HepG2 (cell line): ENCODE results near the gene CDT1. TPM values are rescaled to one million over a fixed set of nuclear protein-coding genes. Genes with fewer than 3 reads are reported as not detected.

Source experiments
- CBFB ChIP-seq: sonication (generic); formaldehyde crosslinking; IDR thresholded peaks from 2 replicates; pipeline ENCODE4 v1.4.0; 2020; ENCODE audit warnings: missing genetic modification reagents
- DMAP1 ChIP-seq: IDR thresholded peaks from 2 replicates; pipeline ENCODE4 v1.6.1; 2016
- EED ChIP-seq: sonication (generic); formaldehyde crosslinking; IDR thresholded peaks from 2 replicates; pipeline ENCODE4 v1.5.0; 2020; ENCODE audit warnings: mild to moderate bottlenecking, missing genetic modification reagents
- FOSL2 ChIP-seq: sonication (generic); formaldehyde crosslinking; IDR thresholded peaks from 2 replicates; pipeline ENCODE4 v1.4.0; 2020; ENCODE audit warnings: missing genetic modification reagents
- HNRNPL ChIP-seq: fragments of 200-400 bp; formaldehyde crosslinking; IDR thresholded peaks from 2 replicates; pipeline ENCODE4 v1.6.1; 2017; ENCODE audit warnings: mild to moderate bottlenecking, low read depth, low read length
- JUNB ChIP-seq: sonication (generic); formaldehyde crosslinking; IDR thresholded peaks from 2 replicates; pipeline ENCODE4 v1.8.0; 2022; ENCODE audit warnings: missing genetic modification reagents, mild to moderate bottlenecking, borderline replicate concordance
- RBM39 ChIP-seq: fragments of 200-400 bp; formaldehyde crosslinking; IDR thresholded peaks from one replicate; pipeline ENCODE4 v1.6.1; 2018; ENCODE audit warnings: antibody characterized with exemption, mild to moderate bottlenecking, low read depth, low read length; ENCODE audit not compliant: poor library complexity, severe bottlenecking
- RXRA ChIP-seq: sonication (generic); formaldehyde crosslinking; IDR thresholded peaks from 2 replicates; pipeline ENCODE4 v1.5.1; 2020; ENCODE audit warnings: missing genetic modification reagents
- ZNF136 ChIP-seq: sonication (generic); formaldehyde crosslinking; IDR thresholded peaks from 2 replicates; pipeline ENCODE4 v1.8.1; 2022; ENCODE audit warnings: low read depth, mild to moderate bottlenecking, moderate library complexity, missing genetic modification reagents
- ZNF207 ChIP-seq: fragments of 450-650 bp; IDR thresholded peaks from 2 replicates; pipeline ENCODE4 v1.6.1; 2016; ENCODE audit warnings: antibody characterized with exemption, borderline replicate concordance
- ZNF24 ChIP-seq: fragments of 450-650 bp; IDR thresholded peaks from 2 replicates; pipeline ENCODE4 v1.6.1; 2017; ENCODE audit warnings: antibody characterized with exemption, mild to moderate bottlenecking
- ZNF572 ChIP-seq: sonication (generic); formaldehyde crosslinking; IDR thresholded peaks from 2 replicates; pipeline ENCODE4 v1.5.1; 2020; ENCODE audit warnings: mild to moderate bottlenecking, missing genetic modification reagents
- ZNF598 ChIP-seq: sonication (generic); formaldehyde crosslinking; IDR thresholded peaks from 2 replicates; pipeline ENCODE4 v1.5.1; 2020; ENCODE audit warnings: mild to moderate bottlenecking, missing genetic modification reagents, borderline replicate concordance
- polyA plus RNA-seq, 8 experiments: library from polyadenylated mRNA; depleted of rRNA in 3 of 8; stranded (reverse) in 7 of 8; unstranded in 1 of 8; fragments of >200 nt; fragmentation: Illumina TruSeq in 4 of 8; extraction: Trizol in 4 of 8; gene quantifications; 2 replicates each; pipeline versions ENCODE4 v1.2.1 to v1.2.3, GENCODE V29; 2011 to 2016; ENCODE audit warnings: low read depth in 4 of 8, missing spikeins in 1 of 8, mixed read lengths in 1 of 8; ENCODE audit not compliant: insufficient read depth in 1 of 8
- total RNA-seq, 5 experiments: library from RNA; depleted of rRNA; stranded (reverse); fragments of >200 nt; fragmentation: Illumina TruSeq; extraction: Trizol; gene quantifications; 2 replicates each; pipeline ENCODE4 v1.2.3, GENCODE V29; 2016; ENCODE audit warnings: low read depth in 1 of 5
- TF ChIP-seq, protein P1 (sequence below): sonication (generic); formaldehyde crosslinking; IDR thresholded peaks from 2 replicates; pipeline ENCODE4 v1.4.0; 2020; ENCODE audit warnings: missing genetic modification reagents
- TF ChIP-seq, protein P2 (sequence below): sonication (generic); formaldehyde crosslinking; IDR thresholded peaks from 2 replicates; pipeline ENCODE4 v1.4.0; 2020; ENCODE audit warnings: missing genetic modification reagents
- TF ChIP-seq, protein P3 (sequence below): sonication (generic); formaldehyde crosslinking; IDR thresholded peaks from 2 replicates; pipeline ENCODE4 v1.4.0; 2020; ENCODE audit warnings: mild to moderate bottlenecking, missing genetic modification reagents, borderline replicate concordance
- TF ChIP-seq, protein P4 (sequence below): sonication (generic); formaldehyde crosslinking; IDR thresholded peaks from 2 replicates; pipeline ENCODE4 v1.4.0; 2020; ENCODE audit warnings: mild to moderate bottlenecking, missing genetic modification reagents

CDT1 gene
- total and polyA plus RNA-seq, 2 of the 13 experiments (the other 11 are each of a cell fraction or from before 2014, with no cell fraction given), result 23.1 to 23.8 TPM

DNA sequence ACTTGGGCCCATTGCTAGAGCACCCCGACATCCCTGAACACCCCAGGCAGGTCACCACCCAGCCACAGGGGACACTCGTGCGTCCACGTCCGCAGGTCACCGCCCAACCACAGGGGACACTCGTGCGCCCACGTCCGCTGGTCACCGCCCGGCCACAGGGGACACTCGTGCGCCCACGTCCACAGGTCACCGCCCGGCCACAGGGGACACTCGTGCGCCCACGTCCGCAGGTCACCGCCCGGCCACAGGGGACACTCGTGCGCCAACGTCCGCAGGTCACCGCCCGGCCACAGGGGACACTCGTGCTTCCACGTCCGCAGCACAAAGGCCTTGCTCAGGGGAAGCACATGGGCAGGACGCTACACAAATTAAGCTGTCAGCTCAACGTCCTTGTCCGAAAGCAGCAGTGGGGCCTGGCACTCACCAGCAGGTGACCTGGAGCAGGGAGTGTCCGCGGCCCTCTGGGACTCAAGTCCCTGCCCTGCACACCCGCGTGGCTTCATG, 35.5 kb downstream of the CDT1 start (continued):
- no peak for TF ChIP-seq ZNF136 (CRISPR knock-in tag)
- TF ChIP-seq ZNF572 (CRISPR knock-in tag), result 0 out of 2 replicates have a peak, but pooled peaks have one; percentile 30
- TF ChIP-seq FOSL2 (CRISPR knock-in tag), result peak; percentile 18; the same call in 1 of the 2 replicates
- peak; percentile 86 for TF ChIP-seq RXRA (CRISPR knock-in tag)
- 0 out of 2 replicates have a peak, but pooled peaks have one; percentile 63 for TF ChIP-seq CBFB (CRISPR knock-in tag)
- TF ChIP-seq ZNF207, result no peak
- TF ChIP-seq ZNF598 (CRISPR knock-in tag), result peak; percentile 74; the same call in 1 of the 2 replicates
- TF ChIP-seq, protein P1, sequence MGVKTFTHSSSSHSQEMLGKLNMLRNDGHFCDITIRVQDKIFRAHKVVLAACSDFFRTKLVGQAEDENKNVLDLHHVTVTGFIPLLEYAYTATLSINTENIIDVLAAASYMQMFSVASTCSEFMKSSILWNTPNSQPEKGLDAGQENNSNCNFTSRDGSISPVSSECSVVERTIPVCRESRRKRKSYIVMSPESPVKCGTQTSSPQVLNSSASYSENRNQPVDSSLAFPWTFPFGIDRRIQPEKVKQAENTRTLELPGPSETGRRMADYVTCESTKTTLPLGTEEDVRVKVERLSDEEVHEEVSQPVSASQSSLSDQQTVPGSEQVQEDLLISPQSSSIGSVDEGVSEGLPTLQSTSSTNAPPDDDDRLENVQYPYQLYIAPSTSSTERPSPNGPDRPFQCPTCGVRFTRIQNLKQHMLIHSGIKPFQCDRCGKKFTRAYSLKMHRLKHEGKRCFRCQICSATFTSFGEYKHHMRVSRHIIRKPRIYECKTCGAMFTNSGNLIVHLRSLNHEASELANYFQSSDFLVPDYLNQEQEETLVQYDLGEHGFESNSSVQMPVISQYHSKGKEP (CRISPR knock-in tag), result no peak
- TF ChIP-seq ZNF24, result no peak
- TF ChIP-seq, protein P2, sequence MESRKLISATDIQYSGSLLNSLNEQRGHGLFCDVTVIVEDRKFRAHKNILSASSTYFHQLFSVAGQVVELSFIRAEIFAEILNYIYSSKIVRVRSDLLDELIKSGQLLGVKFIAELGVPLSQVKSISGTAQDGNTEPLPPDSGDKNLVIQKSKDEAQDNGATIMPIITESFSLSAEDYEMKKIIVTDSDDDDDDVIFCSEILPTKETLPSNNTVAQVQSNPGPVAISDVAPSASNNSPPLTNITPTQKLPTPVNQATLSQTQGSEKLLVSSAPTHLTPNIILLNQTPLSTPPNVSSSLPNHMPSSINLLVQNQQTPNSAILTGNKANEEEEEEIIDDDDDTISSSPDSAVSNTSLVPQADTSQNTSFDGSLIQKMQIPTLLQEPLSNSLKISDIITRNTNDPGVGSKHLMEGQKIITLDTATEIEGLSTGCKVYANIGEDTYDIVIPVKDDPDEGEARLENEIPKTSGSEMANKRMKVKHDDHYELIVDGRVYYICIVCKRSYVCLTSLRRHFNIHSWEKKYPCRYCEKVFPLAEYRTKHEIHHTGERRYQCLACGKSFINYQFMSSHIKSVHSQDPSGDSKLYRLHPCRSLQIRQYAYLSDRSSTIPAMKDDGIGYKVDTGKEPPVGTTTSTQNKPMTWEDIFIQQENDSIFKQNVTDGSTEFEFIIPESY, result peak; percentile 100
- no peak for TF ChIP-seq EED (CRISPR knock-in tag)
- TF ChIP-seq, protein P3, sequence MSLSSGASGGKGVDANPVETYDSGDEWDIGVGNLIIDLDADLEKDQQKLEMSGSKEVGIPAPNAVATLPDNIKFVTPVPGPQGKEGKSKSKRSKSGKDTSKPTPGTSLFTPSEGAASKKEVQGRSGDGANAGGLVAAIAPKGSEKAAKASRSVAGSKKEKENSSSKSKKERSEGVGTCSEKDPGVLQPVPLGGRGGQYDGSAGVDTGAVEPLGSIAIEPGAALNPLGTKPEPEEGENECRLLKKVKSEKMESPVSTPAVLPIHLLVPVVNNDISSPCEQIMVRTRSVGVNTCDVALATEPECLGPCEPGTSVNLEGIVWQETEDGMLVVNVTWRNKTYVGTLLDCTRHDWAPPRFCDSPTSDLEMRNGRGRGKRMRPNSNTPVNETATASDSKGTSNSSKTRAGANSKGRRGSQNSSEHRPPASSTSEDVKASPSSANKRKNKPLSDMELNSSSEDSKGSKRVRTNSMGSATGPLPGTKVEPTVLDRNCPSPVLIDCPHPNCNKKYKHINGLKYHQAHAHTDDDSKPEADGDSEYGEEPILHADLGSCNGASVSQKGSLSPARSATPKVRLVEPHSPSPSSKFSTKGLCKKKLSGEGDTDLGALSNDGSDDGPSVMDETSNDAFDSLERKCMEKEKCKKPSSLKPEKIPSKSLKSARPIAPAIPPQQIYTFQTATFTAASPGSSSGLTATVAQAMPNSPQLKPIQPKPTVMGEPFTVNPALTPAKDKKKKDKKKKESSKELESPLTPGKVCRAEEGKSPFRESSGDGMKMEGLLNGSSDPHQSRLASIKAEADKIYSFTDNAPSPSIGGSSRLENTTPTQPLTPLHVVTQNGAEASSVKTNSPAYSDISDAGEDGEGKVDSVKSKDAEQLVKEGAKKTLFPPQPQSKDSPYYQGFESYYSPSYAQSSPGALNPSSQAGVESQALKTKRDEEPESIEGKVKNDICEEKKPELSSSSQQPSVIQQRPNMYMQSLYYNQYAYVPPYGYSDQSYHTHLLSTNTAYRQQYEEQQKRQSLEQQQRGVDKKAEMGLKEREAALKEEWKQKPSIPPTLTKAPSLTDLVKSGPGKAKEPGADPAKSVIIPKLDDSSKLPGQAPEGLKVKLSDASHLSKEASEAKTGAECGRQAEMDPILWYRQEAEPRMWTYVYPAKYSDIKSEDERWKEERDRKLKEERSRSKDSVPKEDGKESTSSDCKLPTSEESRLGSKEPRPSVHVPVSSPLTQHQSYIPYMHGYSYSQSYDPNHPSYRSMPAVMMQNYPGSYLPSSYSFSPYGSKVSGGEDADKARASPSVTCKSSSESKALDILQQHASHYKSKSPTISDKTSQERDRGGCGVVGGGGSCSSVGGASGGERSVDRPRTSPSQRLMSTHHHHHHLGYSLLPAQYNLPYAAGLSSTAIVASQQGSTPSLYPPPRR, result 0 out of 2 replicates have a peak, but pooled peaks have one; percentile 29
- TF ChIP-seq, protein P4, sequence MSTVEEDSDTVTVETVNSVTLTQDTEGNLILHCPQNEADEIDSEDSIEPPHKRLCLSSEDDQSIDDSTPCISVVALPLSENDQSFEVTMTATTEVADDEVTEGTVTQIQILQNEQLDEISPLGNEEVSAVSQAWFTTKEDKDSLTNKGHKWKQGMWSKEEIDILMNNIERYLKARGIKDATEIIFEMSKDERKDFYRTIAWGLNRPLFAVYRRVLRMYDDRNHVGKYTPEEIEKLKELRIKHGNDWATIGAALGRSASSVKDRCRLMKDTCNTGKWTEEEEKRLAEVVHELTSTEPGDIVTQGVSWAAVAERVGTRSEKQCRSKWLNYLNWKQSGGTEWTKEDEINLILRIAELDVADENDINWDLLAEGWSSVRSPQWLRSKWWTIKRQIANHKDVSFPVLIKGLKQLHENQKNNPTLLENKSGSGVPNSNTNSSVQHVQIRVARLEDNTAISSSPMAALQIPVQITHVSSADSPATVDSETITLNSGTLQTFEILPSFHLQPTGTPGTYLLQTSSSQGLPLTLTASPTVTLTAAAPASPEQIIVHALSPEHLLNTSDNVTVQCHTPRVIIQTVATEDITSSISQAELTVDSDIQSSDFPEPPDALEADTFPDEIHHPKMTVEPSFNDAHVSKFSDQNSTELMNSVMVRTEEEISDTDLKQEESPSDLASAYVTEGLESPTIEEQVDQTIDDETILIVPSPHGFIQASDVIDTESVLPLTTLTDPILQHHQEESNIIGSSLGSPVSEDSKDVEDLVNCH (CRISPR knock-in tag), result peak; percentile 55; the same call in 1 of the 2 replicates
- no peak for TF ChIP-seq DMAP1 (CRISPR knock-in tag)
- TF ChIP-seq JUNB (CRISPR knock-in tag), result no peak
- peak; percentile 87 for TF ChIP-seq RBM39
- TF ChIP-seq HNRNPL, result 0 out of 2 replicates have a peak, but pooled peaks have one; percentile 48
